ENCODE measurements around the gene EEPD1.

The EEPD1 gene

GRCh38 chr7:36299223-36299774 is 146.2 kb downstream of the EEPD1 start:
- no peak for DNase-seq (ENCODE audit: low read depth in 1 of 2, low spot score in 1 of 2)

- no peak for DNase-seq (ENCODE audit: low read depth in 1 of 2, low spot score in 1 of 2)
These were observed 146.8 kb downstream of the EEPD1 start for GRCh38 chr7:36299823-36300341.

GRCh38 chr7:36300696-36301350 is 147.8 kb downstream of the EEPD1 start:
- DNase-seq (ENCODE audit: low read depth in 1 of 2, low spot score in 1 of 2) = no peak

GRCh38 chr7:36301914-36302771 is 149.1 kb downstream of the EEPD1 start:
- no peak for DNase-seq (ENCODE audit: low read depth in 1 of 2, low spot score in 1 of 2)

GRCh38 chr7:36303202-36304098 is 150.4 kb downstream of the EEPD1 start:
- DNase-seq (ENCODE audit: low read depth in 1 of 2, low spot score in 1 of 2) = no peak

GRCh38 chr7:36304099-36304425 is 151.0 kb downstream of the EEPD1 start:
- DNase-seq (ENCODE audit: low read depth in 1 of 2, low spot score in 1 of 2) = no peak

- no peak for DNase-seq (ENCODE audit: low read depth in 1 of 2, low spot score in 1 of 2)
These were observed 152.2 kb downstream of the EEPD1 start for GRCh38 chr7:36305226-36305625.

GRCh38 chr7:36305648-36306047 is 152.6 kb downstream of the EEPD1 start:
- no peak for DNase-seq (ENCODE audit: low read depth in 1 of 2, low spot score in 1 of 2)

- DNase-seq (ENCODE audit: low read depth in 1 of 2, low spot score in 1 of 2) = no peak
These were observed 153.2 kb downstream of the EEPD1 start for GRCh38 chr7:36306222-36306621.

GRCh38 chr7:36306722-36307121 is 153.7 kb downstream of the EEPD1 start:
- no peak for DNase-seq (ENCODE audit: low read depth in 1 of 2, low spot score in 1 of 2)

- no peak for DNase-seq (ENCODE audit: low read depth in 1 of 2, low spot score in 1 of 2)
These were observed 155.0 kb downstream of the EEPD1 start for GRCh38 chr7:36308031-36308430.

- no peak for DNase-seq (ENCODE audit: low read depth in 1 of 2, low spot score in 1 of 2)
These were observed 156.2 kb downstream of the EEPD1 start for GRCh38 chr7:36309301-36309700.

GRCh38 chr7:36309716-36310115 is 156.7 kb downstream of the EEPD1 start:
- DNase-seq (ENCODE audit: low read depth in 1 of 2, low spot score in 1 of 2) = no peak

GRCh38 chr7:36310897-36311296 is 157.8 kb downstream of the EEPD1 start:
- DNase-seq (ENCODE audit: low read depth in 1 of 2, low spot score in 1 of 2) = no peak

GRCh38 chr7:36311539-36311938 is 158.5 kb downstream of the EEPD1 start:
- no peak for DNase-seq (ENCODE audit: low read depth in 1 of 2, low spot score in 1 of 2)

GRCh38 chr7:36312064-36312914 is 159.2 kb downstream of the EEPD1 start:
- DNase-seq (ENCODE audit: low read depth in 1 of 2, low spot score in 1 of 2) = no peak

GRCh38 chr7:36312915-36313334 is 159.9 kb downstream of the EEPD1 start:
- no peak for DNase-seq (ENCODE audit: low read depth in 1 of 2, low spot score in 1 of 2)

- DNase-seq (ENCODE audit: low read depth in 1 of 2, low spot score in 1 of 2) = no peak
These were observed 160.6 kb downstream of the EEPD1 start for GRCh38 chr7:36313607-36314006.

- no peak for DNase-seq (ENCODE audit: low read depth in 1 of 2, low spot score in 1 of 2)
These were observed 161.4 kb downstream of the EEPD1 start for GRCh38 chr7:36314491-36314890.

- DNase-seq (ENCODE audit: low read depth in 1 of 2, low spot score in 1 of 2) = no peak
These were observed 162.4 kb downstream of the EEPD1 start for GRCh38 chr7:36315309-36315944.

Measured in activated T-helper 1 cell treated with anti-CD3 and anti-CD28 coated beads, Interleukin-2, amount 50 U/mL, for 16 hours (primary cell).